GM20000 (cell line): ENCODE results near the gene FNIP2.

ENCODE experiments used
- DNase-seq: peaks from one replicate; pipeline ENCODE4 v3.0.0; 2012; ENCODE audit warnings: low spot score
- TF ChIP-seq, protein P1 (sequence below): IDR thresholded peaks from 2 replicates; pipeline ENCODE4 v1.5.1; 2012; ENCODE audit warnings: mild to moderate bottlenecking, control low read depth; ENCODE audit errors: extremely low read depth, missing control alignments

FNIP2 gene

DNA sequence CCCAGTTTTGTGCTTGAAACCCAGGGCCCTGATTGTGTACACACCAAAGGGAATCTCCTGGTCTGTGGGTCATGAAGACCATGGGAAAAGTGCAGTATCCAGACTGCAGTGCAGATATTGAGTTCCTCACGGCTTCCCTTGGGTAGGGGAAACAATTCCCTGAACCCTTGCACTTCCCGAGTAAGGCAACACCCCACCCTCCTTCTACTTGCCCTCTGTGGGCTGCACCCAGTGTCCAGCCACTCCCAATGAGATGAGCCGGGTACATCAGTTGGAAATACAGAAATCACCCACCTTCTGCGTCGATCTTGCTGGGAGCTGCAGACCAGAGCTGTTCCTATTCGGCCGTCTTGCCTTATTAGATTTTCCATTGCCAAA lies 134.2 kb downstream of the FNIP2 start:
- DNase-seq: no peak
- TF ChIP-seq, protein P1, sequence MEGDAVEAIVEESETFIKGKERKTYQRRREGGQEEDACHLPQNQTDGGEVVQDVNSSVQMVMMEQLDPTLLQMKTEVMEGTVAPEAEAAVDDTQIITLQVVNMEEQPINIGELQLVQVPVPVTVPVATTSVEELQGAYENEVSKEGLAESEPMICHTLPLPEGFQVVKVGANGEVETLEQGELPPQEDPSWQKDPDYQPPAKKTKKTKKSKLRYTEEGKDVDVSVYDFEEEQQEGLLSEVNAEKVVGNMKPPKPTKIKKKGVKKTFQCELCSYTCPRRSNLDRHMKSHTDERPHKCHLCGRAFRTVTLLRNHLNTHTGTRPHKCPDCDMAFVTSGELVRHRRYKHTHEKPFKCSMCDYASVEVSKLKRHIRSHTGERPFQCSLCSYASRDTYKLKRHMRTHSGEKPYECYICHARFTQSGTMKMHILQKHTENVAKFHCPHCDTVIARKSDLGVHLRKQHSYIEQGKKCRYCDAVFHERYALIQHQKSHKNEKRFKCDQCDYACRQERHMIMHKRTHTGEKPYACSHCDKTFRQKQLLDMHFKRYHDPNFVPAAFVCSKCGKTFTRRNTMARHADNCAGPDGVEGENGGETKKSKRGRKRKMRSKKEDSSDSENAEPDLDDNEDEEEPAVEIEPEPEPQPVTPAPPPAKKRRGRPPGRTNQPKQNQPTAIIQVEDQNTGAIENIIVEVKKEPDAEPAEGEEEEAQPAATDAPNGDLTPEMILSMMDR: no peak

DNA sequence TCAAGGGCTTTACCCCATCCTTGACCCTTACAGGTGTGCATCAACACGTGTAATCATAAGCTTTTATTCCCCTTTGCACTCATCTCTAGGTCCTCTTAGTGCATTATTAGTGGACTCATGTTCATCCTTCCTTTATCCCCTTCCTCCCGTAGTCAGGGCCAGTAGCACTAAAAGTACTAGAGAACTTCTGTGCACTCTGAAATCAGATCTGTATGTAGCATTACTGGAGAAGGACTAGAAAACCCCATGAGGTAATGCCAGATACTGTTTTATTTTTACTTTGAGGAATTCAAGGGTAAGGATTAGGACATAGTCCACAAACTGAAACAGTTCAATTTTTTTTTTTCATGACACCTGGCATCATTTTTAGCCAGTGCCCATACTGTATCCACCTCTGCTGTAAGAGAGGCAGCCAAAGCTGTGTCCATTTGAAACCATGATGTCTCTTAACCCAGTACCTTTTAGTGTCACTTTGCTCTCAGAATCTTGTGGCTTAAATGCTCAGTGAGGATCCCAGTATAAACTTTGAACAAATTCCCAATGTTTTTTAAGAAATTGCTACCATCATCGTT lies 134.7 kb downstream of the FNIP2 start:
- no peak for DNase-seq
- TF ChIP-seq, protein P1: no peak

DNA sequence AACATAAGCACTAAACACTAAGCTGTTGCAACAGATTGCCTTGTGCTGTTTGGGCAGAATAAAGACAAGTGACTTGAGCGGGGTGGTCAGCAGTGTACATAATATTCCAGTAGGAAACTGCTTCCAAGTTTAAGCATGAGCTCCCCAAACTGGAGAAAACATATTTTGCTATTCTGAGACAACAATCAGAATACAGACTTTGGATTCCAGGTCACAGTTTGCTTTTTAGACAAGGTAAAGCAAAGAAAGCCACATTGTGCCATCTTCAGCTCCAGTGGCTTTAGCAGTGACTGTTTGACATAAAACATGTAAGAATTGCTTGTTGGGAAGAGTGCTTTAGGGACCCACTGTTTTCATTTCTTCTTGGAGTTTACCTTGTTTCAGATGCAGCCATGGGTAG lies 136.0 kb downstream of the FNIP2 start:
- TF ChIP-seq, protein P1: no peak

DNA sequence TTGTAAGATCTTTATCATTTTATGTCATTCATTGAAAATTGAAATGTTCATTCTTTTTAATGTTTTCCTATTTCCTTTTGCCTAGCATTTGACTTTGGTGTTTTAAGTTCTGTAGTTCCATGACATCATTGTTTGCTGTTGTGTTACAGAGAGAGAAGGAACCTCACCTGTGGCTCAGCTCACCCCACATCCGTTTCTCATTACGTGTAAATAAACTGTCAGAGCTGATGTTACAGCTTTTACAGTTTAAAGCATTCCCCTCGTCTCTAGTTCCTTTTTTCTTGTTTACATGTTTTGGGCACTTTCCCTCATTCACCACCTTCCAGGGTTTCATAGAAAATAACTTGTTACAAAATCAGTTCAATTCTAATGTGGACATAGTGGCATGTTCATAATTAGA lies 137.2 kb downstream of the FNIP2 start:
- TF ChIP-seq, protein P1: no peak
- peak; percentile 43 for DNase-seq

More for the DNA sequence above, 136.0 kb downstream of the FNIP2 start:
- DNase-seq: no peak

DNA sequence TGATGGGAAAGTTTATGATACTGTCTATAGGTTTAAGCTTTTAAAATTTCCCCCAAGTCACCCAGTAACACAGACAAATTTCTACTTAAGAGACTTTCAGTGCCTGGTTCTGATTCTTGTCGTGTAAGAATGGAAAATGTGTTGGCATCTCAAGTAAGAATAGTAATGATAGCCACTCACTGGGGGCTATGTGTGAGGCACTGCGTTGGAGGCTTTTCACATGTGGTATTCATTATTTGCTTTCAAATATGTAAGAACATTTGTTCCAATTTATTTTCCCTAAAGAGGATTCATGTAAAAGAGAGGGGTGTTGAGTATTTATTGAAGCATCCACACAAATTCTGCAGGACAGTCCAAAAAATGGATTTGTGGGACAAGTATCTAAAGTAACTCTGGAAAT lies 143.6 kb downstream of the FNIP2 start:
- TF ChIP-seq, protein P1: no peak
- no peak for DNase-seq

DNA sequence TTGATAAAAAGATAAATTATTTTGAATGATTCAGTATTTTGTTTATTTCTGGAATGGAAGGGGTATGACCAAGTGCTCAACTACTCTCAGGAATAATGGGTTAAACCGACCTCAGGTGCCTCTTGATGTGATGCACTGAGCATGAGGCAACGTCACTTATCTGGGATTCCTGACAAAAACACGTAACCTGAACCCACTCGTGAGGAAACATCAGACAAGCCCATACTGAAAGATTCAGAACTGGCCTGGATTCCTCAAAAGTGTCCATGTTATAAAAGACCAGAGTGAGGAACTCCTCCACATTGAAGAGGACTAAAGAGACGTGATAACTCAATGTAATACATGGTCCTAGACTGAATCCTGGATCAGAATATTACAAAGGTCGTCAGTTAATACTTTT lies 144.0 kb downstream of the FNIP2 start:
- DNase-seq: no peak
- TF ChIP-seq, protein P1: no peak

DNA sequence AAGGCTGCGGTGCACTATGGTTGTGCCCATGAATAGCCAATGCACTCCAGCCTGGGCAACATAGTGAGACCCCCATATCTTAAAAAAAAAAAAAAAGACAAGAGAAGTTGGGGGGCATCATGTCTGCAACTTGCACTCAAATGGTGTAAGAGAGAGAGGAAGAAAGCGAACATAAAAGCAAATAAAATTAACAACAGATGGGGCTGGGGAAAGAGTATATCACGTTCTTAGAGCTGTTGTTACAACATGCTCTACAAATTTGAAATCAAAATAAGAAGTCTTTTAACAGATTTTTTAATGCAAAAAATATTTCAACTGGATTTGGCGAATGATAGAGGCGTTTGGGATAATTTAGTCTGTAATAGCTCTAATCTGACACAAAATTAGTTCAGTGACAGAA lies 144.9 kb downstream of the FNIP2 start:
- TF ChIP-seq, protein P1: no peak

More for the DNA sequence above, 144.9 kb downstream of the FNIP2 start:
- DNase-seq: no peak
